Measurements from ENCODE around the gene URI1. TPM values are rescaled to one million over a fixed set of nuclear protein-coding genes. Genes with fewer than 3 reads are reported as not detected.

The URI1 gene
- total and polyA plus RNA-seq, 2 of the 8 experiments (the other 6 are each of a cell fraction or from before 2014, with no cell fraction given), result 27.7 to 64.3 TPM

DNA sequence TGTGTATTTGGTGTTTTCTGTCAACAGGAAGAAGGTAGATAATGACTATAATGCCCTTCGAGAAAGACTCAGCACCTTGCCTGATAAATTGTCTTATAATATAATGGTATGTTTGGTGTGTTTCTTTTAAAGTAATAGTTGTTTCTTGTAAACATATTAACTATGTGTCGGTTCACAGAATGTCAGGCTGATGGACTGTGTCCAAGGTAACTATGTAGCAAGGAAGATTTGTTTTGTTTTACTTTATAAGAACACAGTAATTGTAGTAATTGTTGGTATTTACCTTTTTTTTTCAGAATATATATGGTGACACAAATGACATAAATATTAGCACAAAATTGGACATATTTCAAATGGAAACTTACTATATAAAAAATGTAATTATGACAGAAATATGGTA, 43.2 kb downstream of the URI1 start (continued):
- TF ChIP-seq FOSL1 (IDR thresholded peaks at IDR 0.05; ENCODE audit: insufficient read depth, low read depth, low read length), result no peak

Measured in H1 (cell line).